ENCODE measurements around the gene FERD3L. TPM values are rescaled to one million over a fixed set of nuclear protein-coding genes. Genes with fewer than 3 reads are reported as not detected.
"Not testable (repeated sequence)": the region's sequence is repeated elsewhere in the genome, so short reads cannot be mapped to it uniquely, and the experiment has no call there.

Gene FERD3L, protein sequence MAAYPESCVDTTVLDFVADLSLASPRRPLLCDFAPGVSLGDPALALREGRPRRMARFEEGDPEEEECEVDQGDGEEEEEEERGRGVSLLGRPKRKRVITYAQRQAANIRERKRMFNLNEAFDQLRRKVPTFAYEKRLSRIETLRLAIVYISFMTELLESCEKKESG
- not detected in 2 replicates for total RNA-seq (2014; rRNA removed; shearing (Covaris generic))
- not detected in 2 replicates for polyA plus RNA-seq (2016; fragmentation: Nextera tagmentation; extraction: Ambion mirVana)
- long read RNA-seq: 0 reads

DNA sequence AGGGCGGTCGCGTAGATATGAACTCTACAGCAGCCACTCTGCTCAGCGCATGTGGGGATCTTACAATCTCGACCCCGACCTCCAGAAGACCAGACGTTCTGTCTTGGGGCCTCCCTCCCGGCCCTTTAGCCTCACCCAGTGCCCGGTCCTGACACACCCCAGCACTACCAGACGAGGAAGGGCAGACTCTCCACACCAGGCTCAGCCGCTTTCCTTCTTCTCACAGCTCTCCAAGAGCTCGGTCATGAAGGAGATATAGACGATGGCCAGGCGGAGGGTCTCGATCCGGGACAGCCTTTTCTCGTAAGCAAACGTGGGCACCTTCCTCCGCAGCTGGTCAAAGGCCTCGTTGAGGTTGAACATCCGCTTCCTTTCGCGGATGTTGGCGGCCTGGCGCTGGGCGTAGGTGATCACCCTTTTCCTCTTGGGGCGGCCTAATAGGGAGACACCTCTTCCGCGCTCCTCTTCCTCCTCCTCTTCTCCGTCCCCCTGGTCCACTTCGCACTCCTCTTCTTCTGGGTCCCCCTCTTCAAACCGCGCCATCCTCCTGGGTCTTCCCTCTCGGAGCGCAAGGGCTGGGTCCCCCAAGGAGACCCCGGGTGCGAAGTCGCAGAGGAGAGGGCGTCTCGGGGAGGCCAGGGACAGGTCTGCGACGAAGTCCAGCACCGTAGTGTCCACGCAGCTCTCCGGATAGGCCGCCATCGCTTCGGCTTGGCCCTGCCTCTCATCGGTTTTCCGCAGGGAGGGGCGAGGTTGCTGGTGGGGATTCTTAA lies at the start of gene FERD3L:
Gene FERD3L (minus strand): TSS at position 761 of the 773 bp plus-strand sequence. CDS start 59 bp downstream, at position 702.
- no peaks in the 10 kb centered on the region for H3K9me3 Mint-ChIP-seq
- Histone ChIP-seq H4K20me1 (replicated peaks; ENCODE audit: insufficient read depth) (0 out of 2 replicates have a peak, but pooled peaks cover 4% of the 10 kb centered on the region), H2AFZ (peak within 1 kb of the TSS; percentile 94), H3K4me3 (peak within 1 kb of the TSS; percentile 66), H3K79me2 (replicated peaks; ENCODE audit: insufficient read depth) (no peaks in the 10 kb centered on the region), H3F3A (replicated peaks; ENCODE audit: low read depth) (peaks cover 6% of the 10 kb centered on the region; the same call in 1 of the 2 replicates), H3K4me1 (ENCODE audit: insufficient read depth) (peaks cover 27% of the 10 kb centered on the region), H3K9me2 (ENCODE audit: insufficient read depth) (no peaks in the 10 kb centered on the region), H3K4me2 (peak within 1 kb of the TSS; percentile 88), H3K27me3 (ENCODE audit: insufficient read depth) (peaks cover 92% of the 10 kb centered on the region), H3K27ac (ENCODE audit: low read depth) (no peak within 1 kb of the TSS), H3K36me3 (ENCODE audit: insufficient read depth) (no peaks in the 10 kb centered on the region)
- peaks cover 66% of the 10 kb centered on the region for H3K27me3 Mint-ChIP-seq (ENCODE audit: insufficient read depth, low read depth, poor library complexity)
- H3K4me1 Mint-ChIP-seq: peaks cover 37% of the 10 kb centered on the region
- H3K27ac Mint-ChIP-seq: no peak within 1 kb of the TSS
- H3K4me3 Mint-ChIP-seq: peak within 1 kb of the TSS; percentile 85
- H3K36me3 Mint-ChIP-seq (ENCODE audit: low read depth): no peaks in the 10 kb centered on the region
- ATAC-seq: peak; percentile 27
- DNase-seq (ENCODE audit: low spot score): peak; percentile 25
- TF ChIP-seq EZH2 (IDR thresholded peaks at IDR 0.05; ENCODE audit: low read depth, unreplicated experiment) (peak; percentile 96), CTCF (conservative IDR thresholded peaks at IDR 0.05; ENCODE audit: low read depth in 2 of 2) (no peak), ZNF462 (CRISPR knock-in tag; IDR thresholded peaks at IDR 0.05) (no peak), EZH2phosphoT487 (IDR thresholded peaks at IDR 0.05; ENCODE audit: unreplicated experiment) (peak; percentile 79), ZNF331 (CRISPR knock-in tag; IDR thresholded peaks at IDR 0.05; ENCODE audit: low read depth) (no peak), NANOG (IDR thresholded peaks at IDR 0.05; ENCODE audit: borderline replicate concordance) (no peak), JUNB (IDR thresholded peaks at IDR 0.05; ENCODE audit: unreplicated experiment) (no peak), ZNF114 (CRISPR knock-in tag; IDR thresholded peaks at IDR 0.05) (no peak), STAT1 (IDR thresholded peaks at IDR 0.05; ENCODE audit: unreplicated experiment) (no peak)

DNA sequence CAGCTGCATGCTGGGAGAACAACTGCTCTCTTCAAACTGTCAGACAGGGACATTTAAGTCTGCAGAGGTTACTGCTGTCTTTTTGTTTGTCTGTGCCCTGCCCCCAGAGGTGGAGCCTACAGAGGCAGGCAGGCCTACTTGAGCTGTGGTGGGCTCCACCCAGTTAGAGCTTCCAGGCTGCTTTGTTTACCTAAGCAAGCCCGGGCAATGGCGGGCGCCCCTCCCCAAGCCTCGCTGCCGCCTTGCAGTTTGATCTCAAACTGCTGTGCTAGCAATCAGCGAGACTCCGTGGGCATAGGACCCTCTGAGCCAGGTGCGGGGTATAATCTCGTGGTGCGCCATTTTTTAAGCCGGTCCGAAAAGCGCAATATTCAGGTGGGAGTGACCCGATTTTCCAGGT lies 49.2 kb upstream of the FERD3L start:
- H3K36me3 ChIP-seq (ENCODE audit: insufficient read depth); H3K27ac ChIP-seq (ENCODE audit: low read depth); H3K4me1 ChIP-seq (ENCODE audit: insufficient read depth); H3K79me2 ChIP-seq (replicated peaks; ENCODE audit: insufficient read depth); H3K4me1 Mint-ChIP-seq; ATAC-seq; DNase-seq (ENCODE audit: low spot score); H3K36me3 Mint-ChIP-seq (ENCODE audit: low read depth); H3K9me3 Mint-ChIP-seq; H3K9me2 ChIP-seq (ENCODE audit: insufficient read depth); H3K27ac Mint-ChIP-seq; H3F3A ChIP-seq (replicated peaks; ENCODE audit: low read depth); H4K20me1 ChIP-seq (replicated peaks; ENCODE audit: insufficient read depth): not testable (repeated sequence)
- H3K4me3 Mint-ChIP-seq: peak overlapping the region; percentile 87
- H3K27me3 ChIP-seq (ENCODE audit: insufficient read depth): peaks cover 19% of the 10 kb centered on the region
- peak overlapping the region; percentile 84 for H3K4me2 ChIP-seq
- peak overlapping the region; percentile 98 for H2AFZ ChIP-seq
- H3K4me3 ChIP-seq: peak overlapping the region; percentile 79
- peaks cover 12% of the 10 kb centered on the region for H3K27me3 Mint-ChIP-seq (ENCODE audit: insufficient read depth, low read depth, poor library complexity)
